ENCODE results near the gene DYNLRB1.
"Not testable (repeated sequence)": the region's sequence is repeated elsewhere in the genome, so short reads cannot be mapped to it uniquely, and the experiment has no call there.

The DYNLRB1 gene

DNA sequence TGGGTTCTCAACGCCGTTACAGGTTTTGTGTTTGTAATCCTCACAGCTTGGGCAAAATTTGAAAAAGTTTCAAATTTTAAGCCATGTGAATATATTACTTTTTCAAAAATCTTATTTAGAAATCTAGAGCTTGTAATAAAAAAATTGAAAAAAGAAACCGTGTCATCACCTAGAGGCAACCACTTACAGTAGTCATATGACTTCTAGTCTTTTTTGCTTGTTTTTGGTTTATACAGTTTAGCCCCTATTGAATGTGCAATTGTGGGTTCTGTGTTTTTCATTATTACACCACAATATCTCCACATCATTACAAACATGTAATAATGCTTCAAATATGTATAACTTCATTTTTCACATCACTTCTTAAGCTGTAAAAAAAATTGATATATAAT, 888 bp downstream of the DYNLRB1 start:
- H3K27me3 ChIP-seq (ENCODE audit: insufficient read depth, poor library complexity, severe bottlenecking), result no peaks in the 10 kb centered on the region
- DNase-seq (ENCODE audit: low spot score), result no peak
- ATAC-seq (ENCODE audit: low read depth), result no peak

DNA sequence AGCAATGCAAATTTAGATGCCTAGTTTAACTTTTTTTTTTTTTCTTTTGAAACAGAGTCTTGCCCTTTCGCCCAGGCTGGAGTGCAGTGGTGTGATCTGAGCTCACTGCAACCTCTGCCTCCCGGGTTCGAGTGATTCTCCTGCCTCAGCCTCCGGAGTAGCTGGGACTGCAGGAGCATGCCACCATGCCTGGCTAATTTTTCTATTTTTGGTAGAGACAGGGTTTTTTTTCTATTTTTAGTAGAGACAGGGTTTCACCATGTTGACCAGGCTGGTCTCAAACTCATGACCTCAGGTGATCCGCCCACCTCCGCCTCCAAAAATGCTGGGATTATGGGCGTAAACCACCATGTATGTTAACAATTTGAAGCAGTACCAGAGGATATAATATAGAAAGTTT, 2.6 kb downstream of the DYNLRB1 start:
- H3K27me3 ChIP-seq (ENCODE audit: insufficient read depth, poor library complexity, severe bottlenecking); H3K4me1 ChIP-seq (ENCODE audit: insufficient read depth, poor library complexity, severe bottlenecking); H3K4me3 ChIP-seq (ENCODE audit: severe bottlenecking); ATAC-seq (ENCODE audit: low read depth); H3K9me3 ChIP-seq (ENCODE audit: severe bottlenecking); DNase-seq (ENCODE audit: low spot score); H3K27ac ChIP-seq (ENCODE audit: poor library complexity, severe bottlenecking): not testable (repeated sequence)
- peaks cover 32% of the 10 kb centered on the region for H3K36me3 ChIP-seq (ENCODE audit: low read depth)

More for the DNA sequence above, 888 bp downstream of the DYNLRB1 start:
- Histone ChIP-seq H3K9me3 (ENCODE audit: severe bottlenecking) (no peaks in the 10 kb centered on the region), H3K36me3 (ENCODE audit: low read depth) (peaks cover 27% of the 10 kb centered on the region), H3K4me3 (ENCODE audit: severe bottlenecking) (peak overlapping the region; percentile 88), H3K4me1 (ENCODE audit: insufficient read depth, poor library complexity, severe bottlenecking) (peaks cover 10% of the 10 kb centered on the region), H3K27ac (ENCODE audit: poor library complexity, severe bottlenecking) (peak overlapping the region; percentile 80)
- TF ChIP-seq, protein P1, sequence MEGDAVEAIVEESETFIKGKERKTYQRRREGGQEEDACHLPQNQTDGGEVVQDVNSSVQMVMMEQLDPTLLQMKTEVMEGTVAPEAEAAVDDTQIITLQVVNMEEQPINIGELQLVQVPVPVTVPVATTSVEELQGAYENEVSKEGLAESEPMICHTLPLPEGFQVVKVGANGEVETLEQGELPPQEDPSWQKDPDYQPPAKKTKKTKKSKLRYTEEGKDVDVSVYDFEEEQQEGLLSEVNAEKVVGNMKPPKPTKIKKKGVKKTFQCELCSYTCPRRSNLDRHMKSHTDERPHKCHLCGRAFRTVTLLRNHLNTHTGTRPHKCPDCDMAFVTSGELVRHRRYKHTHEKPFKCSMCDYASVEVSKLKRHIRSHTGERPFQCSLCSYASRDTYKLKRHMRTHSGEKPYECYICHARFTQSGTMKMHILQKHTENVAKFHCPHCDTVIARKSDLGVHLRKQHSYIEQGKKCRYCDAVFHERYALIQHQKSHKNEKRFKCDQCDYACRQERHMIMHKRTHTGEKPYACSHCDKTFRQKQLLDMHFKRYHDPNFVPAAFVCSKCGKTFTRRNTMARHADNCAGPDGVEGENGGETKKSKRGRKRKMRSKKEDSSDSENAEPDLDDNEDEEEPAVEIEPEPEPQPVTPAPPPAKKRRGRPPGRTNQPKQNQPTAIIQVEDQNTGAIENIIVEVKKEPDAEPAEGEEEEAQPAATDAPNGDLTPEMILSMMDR (IDR thresholded peaks at IDR 0.05; ENCODE audit: poor library complexity, severe bottlenecking), result no peak

DNA sequence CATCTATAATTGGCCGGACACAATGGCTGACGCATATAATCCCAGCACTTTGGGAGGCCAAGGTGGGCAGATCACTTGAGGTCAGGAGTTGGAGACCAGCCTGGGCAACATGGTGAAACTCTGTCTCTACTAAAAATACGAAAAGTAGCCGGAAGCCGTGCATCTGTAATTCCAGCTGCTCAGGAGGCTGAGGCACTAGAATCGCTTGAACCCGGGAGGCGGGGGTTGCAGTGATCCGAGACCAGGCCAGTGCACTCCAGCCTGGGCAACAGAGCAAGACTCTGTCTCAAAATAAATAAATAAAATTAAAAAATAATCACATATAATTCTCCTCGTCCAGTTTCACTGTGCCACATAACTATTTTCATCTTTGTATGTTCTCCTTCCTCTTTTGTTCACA, 3.6 kb downstream of the DYNLRB1 start:
- not testable (repeated sequence) for ATAC-seq (ENCODE audit: low read depth); DNase-seq (ENCODE audit: low spot score); H3K27ac ChIP-seq (ENCODE audit: poor library complexity, severe bottlenecking); H3K4me1 ChIP-seq (ENCODE audit: insufficient read depth, poor library complexity, severe bottlenecking); H3K4me3 ChIP-seq (ENCODE audit: severe bottlenecking); H3K9me3 ChIP-seq (ENCODE audit: severe bottlenecking); H3K27me3 ChIP-seq (ENCODE audit: insufficient read depth, poor library complexity, severe bottlenecking)
- peaks cover 33% of the 10 kb centered on the region for H3K36me3 ChIP-seq (ENCODE audit: low read depth)

DNA sequence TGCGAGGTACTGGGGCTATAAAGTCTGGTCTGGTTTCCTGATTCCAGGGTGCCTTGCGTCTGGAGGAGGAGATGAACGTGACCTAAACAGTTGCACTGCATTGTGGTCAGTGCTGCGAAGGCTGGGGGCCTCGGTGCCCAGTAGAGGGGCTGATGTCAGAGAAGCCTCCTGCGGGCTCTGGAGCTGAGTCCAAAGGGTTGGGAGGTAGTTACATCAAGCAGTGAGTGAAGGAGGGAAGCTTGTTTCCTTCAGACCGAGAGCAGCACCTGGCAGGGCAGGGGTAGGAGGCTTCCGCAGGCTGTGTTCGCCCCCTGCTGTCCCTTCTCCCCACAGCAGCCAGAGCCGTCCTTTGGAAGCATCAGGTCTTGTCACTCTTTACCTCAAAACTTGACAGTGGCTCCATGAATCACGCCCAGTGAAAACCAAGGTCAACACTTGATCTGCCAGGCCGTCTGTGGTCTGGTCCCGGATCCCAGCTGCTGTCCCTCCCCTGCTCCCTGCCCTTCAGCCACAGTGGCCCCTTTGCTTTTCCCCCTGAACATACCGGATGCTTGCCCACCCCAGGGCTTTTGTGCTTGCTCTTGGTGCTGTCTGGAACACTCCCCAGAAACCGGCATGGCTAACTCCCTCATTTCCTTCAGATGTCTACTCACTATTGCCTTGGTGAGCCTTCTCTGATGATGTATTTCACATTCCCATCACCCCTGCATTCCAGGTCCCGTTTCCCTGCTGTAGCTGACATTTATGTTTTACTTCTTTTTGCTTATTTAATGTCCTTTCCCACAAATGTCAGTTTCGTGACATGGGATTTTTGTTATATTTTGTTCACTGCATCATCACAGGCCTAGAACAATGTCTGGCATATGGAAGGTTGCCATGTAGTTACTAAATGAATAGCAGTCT, 7.0 kb downstream of the DYNLRB1 start:
- TF ChIP-seq, protein P1 (IDR thresholded peaks at IDR 0.05; ENCODE audit: poor library complexity, severe bottlenecking), result peak; percentile 88
- Histone ChIP-seq H3K9me3 (ENCODE audit: severe bottlenecking) (no peaks in the 10 kb centered on the region), H3K36me3 (ENCODE audit: low read depth) (peaks cover 54% of the 10 kb centered on the region), H3K27ac (ENCODE audit: poor library complexity, severe bottlenecking) (peak overlapping the region; percentile 60), H3K27me3 (ENCODE audit: insufficient read depth, poor library complexity, severe bottlenecking) (no peaks in the 10 kb centered on the region), H3K4me1 (ENCODE audit: insufficient read depth, poor library complexity, severe bottlenecking) (peaks cover 18% of the 10 kb centered on the region), H3K4me3 (ENCODE audit: severe bottlenecking) (no peak overlapping the region)
- ATAC-seq (ENCODE audit: low read depth) (peak; percentile 7; the same call in 1 of the 3 replicates), DNase-seq (ENCODE audit: low spot score) (peak; percentile 83)

DNA sequence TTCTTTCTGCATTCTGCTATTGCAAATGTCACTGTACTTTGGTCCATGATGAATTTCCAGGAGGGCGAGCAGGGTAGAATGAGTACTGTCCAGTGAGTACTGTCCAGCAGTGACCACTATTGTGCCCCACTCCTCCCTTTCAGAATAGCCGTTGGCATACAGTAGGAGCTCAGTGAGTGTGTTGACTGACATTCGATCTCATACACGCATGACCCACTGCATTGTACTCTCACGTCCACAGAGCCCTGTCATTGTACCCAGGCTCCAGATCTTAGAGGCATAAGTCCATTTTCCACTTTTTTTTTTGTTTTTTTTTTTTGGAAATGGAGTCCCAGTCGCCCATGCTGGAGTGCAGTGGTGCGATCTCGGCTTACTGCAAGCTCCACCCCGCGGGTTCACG, 8.2 kb downstream of the DYNLRB1 start:
- H3K4me3 ChIP-seq (ENCODE audit: severe bottlenecking), result no peak overlapping the region
- TF ChIP-seq, protein P1 (IDR thresholded peaks at IDR 0.05; ENCODE audit: poor library complexity, severe bottlenecking), result no peak
- peak; percentile 38 for DNase-seq (ENCODE audit: low spot score)
- peaks cover 59% of the 10 kb centered on the region for H3K36me3 ChIP-seq (ENCODE audit: low read depth)
- peaks cover 18% of the 10 kb centered on the region for H3K4me1 ChIP-seq (ENCODE audit: insufficient read depth, poor library complexity, severe bottlenecking)
- peak overlapping the region; percentile 60 for H3K27ac ChIP-seq (ENCODE audit: poor library complexity, severe bottlenecking)
- no peak for ATAC-seq (ENCODE audit: low read depth)
- H3K27me3 ChIP-seq (ENCODE audit: insufficient read depth, poor library complexity, severe bottlenecking), result no peaks in the 10 kb centered on the region
- no peaks in the 10 kb centered on the region for H3K9me3 ChIP-seq (ENCODE audit: severe bottlenecking)

DNA sequence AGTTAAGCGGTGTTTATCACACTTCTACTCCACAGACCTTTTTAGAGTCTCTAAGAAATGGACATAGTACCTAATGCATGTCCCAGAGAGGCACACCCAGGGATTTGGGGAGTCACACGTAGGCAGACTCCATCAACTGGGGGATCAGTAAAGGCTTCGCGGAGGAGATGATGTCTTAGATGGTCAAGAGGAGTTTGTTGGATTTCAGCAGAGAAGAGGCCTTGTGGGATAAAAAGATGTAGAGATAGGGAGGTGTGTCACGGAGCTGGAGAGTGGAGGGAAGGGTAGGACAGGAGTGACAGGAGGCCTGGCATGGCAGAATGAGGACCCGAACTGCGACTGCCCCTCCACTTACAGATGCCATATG, 9.1 kb downstream of the DYNLRB1 start:
- H3K9me3 ChIP-seq (ENCODE audit: severe bottlenecking), result no peaks in the 10 kb centered on the region
- H3K36me3 ChIP-seq (ENCODE audit: low read depth), result peaks cover 59% of the 10 kb centered on the region
- H3K27ac ChIP-seq (ENCODE audit: poor library complexity, severe bottlenecking), result peak overlapping the region; percentile 60

More for the DNA sequence above, 9.1 kb downstream of the DYNLRB1 start:
- TF ChIP-seq, protein P1 (IDR thresholded peaks at IDR 0.05; ENCODE audit: poor library complexity, severe bottlenecking), result no peak
- ATAC-seq (ENCODE audit: low read depth) (no peak; the same call in 2 of the 3 replicates), DNase-seq (ENCODE audit: low spot score) (no peak)
- no peaks in the 10 kb centered on the region for H3K27me3 ChIP-seq (ENCODE audit: insufficient read depth, poor library complexity, severe bottlenecking)
- peaks cover 18% of the 10 kb centered on the region for H3K4me1 ChIP-seq (ENCODE audit: insufficient read depth, poor library complexity, severe bottlenecking)
- H3K4me3 ChIP-seq (ENCODE audit: severe bottlenecking), result no peak overlapping the region

Data from RWPE2 (cell line).